GM12865 (cell line): Measurements from ENCODE around the gene ABCC9.
"Not testable (repeated sequence)": the region's sequence is repeated elsewhere in the genome, so short reads cannot be mapped to it uniquely, and the experiment has no call there.

ENCODE experiments used
- DNase-seq: peaks from one replicate; pipeline ENCODE4 v3.0.0; 2010; ENCODE audit warnings: low read depth
- H3K4me3 ChIP-seq: 2 replicates; pipeline ENCODE4 v1.5.1; 2011; ENCODE audit warnings: mild to moderate bottlenecking, low read depth, low read length, control low read depth
- CTCF ChIP-seq: IDR thresholded peaks from 2 replicates; pipeline ENCODE4 v1.5.1; 2011; ENCODE audit warnings: low read length, control low read depth, low read depth, inconsistent platforms; ENCODE audit not compliant: insufficient read depth; ENCODE audit errors: missing control alignments

ABCC9 gene

GRCh38 chr12:21906919-21907493, 34.2 kb downstream of the ABCC9 start:
- TF ChIP-seq CTCF, result no peak
- no peak for DNase-seq

DNA sequence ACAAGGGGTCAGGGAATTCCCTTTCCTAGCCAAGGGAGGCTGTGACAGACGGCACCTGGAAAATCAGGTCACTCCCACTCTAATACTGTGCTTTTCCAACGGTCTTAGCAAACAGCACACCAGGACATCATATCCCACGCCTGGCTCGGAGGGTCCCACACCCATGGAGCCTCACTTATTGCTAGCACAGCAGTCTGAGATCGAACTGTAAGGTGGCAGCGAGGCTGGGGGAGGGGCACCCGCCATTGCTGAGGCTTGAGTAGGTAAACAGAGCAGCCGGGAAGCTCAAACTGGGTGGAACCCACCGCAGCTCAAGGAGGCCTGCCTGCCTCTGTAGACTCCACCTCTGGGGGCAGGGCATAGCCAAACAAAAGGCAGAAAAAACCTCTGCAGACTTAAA, 41.7 kb downstream of the ABCC9 start:
- DNase-seq, H3K4me3 ChIP-seq: not testable (repeated sequence)

More at GRCh38 chr12:21906919-21907493, 34.2 kb downstream of the ABCC9 start:
- no peak overlapping the region for H3K4me3 ChIP-seq

DNA sequence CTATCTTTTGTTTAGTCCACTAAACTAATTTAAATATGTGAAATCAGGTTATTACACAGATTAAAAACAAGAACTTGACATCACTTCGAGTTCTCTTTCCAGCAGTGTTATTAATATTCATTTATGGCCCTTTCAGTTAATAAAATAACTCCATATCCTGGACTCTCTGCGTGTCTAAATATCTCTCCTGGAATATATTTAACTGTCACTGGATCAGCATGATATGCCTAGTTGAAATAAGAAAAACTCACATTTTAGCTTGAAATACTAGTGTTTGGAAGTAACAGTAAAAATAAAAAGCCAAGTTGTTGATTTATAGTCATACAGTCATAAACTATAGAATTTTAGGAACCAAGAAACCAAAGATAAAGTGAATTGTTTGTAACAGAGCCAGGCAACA, 45.6 kb downstream of the ABCC9 start:
- no peak for TF ChIP-seq CTCF
- H3K4me3 ChIP-seq, result no peak overlapping the region
- no peak for DNase-seq

DNA sequence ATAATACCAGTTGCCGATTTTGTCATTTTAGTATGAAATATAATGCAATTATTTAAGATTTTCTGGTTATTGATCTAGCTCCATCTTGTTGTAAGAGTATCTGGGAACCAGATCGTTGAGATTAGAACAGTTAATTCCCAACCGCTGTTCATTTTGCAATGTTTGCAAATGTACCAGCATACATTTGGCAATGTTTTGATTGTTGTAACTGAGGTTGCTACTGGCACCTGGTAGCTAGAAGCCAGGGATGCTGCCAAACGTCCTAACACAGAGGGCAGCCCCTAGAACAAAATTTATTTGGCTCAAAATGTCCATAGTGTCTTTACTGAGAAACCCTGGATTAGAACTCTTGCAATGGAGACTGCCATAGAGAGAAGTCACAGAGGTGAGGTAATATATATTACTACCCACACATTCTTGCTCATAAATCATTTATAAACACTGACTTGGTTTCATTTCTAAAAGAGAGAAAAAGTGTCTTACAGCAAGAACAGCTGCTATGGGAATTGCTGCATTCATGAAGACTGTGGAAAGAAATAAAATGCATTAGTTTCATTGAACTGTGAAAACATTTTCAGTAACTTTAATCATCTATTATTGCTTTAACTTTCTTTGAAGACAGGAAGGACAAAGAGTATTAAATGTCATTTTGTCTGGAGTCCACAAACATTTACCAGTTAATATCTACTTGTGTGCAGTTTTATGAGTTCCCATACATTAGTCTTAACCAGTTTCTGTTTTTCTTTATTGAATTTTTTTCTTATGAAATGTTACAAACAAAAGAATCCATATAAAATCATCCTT, 46.2 kb downstream of the ABCC9 start:
- no peak for TF ChIP-seq CTCF
- no peak for DNase-seq
- H3K4me3 ChIP-seq, result no peak overlapping the region

DNA sequence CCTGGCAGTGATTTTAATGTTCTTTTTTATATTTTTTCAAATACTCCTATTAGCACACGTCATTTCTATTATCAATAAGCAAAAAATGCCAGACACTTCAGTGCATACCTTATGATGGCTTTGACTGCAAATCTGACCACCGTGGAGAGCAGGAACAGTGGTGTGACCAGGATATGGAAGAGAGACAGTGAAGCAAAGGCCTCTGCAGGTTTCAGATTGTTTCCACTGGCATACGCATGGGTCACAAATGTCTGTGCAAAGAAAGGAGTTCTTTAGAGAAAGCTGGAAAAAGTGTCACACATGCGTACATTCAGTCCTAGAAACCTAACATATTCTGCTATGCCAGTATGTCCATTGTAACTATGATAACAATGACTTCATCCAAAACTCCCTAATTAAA, 47.3 kb downstream of the ABCC9 start:
- H3K4me3 ChIP-seq, result no peak overlapping the region
- DNase-seq, result no peak
- TF ChIP-seq CTCF, result no peak

DNA sequence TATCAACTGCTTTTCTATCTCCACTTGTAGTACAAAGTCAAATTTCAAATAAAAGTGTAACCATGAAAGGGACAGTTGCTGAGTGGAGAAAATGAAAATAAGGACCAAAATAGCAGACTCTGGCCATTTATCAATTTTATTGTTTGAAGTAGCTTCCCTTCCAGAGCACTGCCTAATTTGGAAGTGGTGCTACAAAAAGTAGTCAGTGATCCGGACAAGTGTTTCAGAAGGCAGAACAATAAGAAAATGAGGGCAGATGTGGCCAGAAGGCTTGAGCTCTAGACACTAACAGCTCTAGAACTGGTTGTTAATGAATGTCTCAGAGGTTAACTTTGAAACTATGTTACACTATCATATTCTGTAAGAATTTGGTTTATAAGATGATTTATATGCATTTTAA, 48.9 kb downstream of the ABCC9 start:
- DNase-seq, result no peak
- no peak overlapping the region for H3K4me3 ChIP-seq
- no peak for TF ChIP-seq CTCF

- no peak for TF ChIP-seq CTCF
- H3K4me3 ChIP-seq, result no peak overlapping the region
- DNase-seq, result no peak
Observed at GRCh38 chr12:21891751-21892217, 49.4 kb downstream of the ABCC9 start.
